Measurements from ENCODE around the gene PNPLA7. TPM values are rescaled to one million over a fixed set of nuclear protein-coding genes. Genes with fewer than 3 reads are reported as not detected.
A peak's percentile ranks its signal among the peaks of the same experiment; 100 is the strongest.

PNPLA7 gene
- total RNA-seq, 1 donor from 2014 or later, result 0.06 TPM

GRCh38 chr9:137581361-137582285 lies 31.4 kb upstream of the PNPLA7 start:
- DNase-seq (ENCODE audit: low read depth), result no peak
- TF ChIP-seq, protein P1, sequence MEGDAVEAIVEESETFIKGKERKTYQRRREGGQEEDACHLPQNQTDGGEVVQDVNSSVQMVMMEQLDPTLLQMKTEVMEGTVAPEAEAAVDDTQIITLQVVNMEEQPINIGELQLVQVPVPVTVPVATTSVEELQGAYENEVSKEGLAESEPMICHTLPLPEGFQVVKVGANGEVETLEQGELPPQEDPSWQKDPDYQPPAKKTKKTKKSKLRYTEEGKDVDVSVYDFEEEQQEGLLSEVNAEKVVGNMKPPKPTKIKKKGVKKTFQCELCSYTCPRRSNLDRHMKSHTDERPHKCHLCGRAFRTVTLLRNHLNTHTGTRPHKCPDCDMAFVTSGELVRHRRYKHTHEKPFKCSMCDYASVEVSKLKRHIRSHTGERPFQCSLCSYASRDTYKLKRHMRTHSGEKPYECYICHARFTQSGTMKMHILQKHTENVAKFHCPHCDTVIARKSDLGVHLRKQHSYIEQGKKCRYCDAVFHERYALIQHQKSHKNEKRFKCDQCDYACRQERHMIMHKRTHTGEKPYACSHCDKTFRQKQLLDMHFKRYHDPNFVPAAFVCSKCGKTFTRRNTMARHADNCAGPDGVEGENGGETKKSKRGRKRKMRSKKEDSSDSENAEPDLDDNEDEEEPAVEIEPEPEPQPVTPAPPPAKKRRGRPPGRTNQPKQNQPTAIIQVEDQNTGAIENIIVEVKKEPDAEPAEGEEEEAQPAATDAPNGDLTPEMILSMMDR (conservative IDR thresholded peaks at IDR 0.05; ENCODE audit: low read depth, low read length), result no peak
- no peak overlapping the region for H3K4me3 ChIP-seq (ENCODE audit: low read depth, low read length)

- TF ChIP-seq, protein P1 (conservative IDR thresholded peaks at IDR 0.05; ENCODE audit: low read depth, low read length), result no peak
- no peak overlapping the region for H3K4me3 ChIP-seq (ENCODE audit: low read depth, low read length)
- no peak for DNase-seq (ENCODE audit: low read depth)
Measured at GRCh38 chr9:137580954-137581322, 30.7 kb upstream of the PNPLA7 start.

DNA sequence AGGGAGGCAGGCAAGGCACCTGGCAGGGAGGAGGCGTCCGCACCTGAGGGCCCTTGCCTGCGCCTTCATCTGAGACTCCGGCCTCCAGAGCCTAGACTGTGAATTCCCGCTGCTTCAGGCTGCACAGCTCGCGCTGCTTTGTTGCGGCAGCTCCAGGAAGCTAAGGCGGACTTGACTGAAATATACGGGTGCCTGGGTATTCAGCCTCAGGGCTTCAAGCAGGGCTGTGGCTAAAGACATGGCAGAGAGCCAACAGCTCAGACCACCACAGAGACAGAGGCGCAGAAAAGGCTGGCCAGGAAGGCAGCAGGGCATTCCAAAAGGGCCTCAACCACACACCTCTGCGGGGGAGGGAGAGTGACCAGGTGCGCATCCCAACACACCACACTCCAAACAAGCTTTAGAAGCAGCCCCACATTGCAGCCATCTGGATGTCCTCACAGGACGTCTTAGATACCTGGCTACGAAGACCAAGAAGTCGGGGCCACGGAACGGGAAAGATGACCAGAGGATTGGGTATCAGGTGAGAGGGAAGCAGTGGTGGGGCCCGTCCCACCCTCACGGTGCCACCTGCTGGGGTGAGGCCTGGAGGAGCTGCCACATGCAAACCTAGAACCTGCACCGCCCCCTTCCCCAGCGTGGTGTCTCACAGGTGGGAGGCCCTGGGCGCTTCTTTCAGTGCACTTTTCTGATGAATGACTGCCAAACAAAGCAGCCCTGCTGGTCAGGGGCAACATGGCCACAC lies 30.2 kb upstream of the PNPLA7 start:
- TF ChIP-seq, protein P1 (conservative IDR thresholded peaks at IDR 0.05; ENCODE audit: low read depth, low read length), result no peak
- H3K4me3 ChIP-seq (ENCODE audit: low read depth, low read length), result no peak overlapping the region
- no peak for DNase-seq (ENCODE audit: low read depth)

GRCh38 chr9:137579259-137579604 lies 29.0 kb upstream of the PNPLA7 start:
- DNase-seq (ENCODE audit: low read depth), result no peak
- H3K4me3 ChIP-seq (ENCODE audit: low read depth, low read length), result peak overlapping the region; percentile 87
- TF ChIP-seq, protein P1 (conservative IDR thresholded peaks at IDR 0.05; ENCODE audit: low read depth, low read length), result no peak

DNA sequence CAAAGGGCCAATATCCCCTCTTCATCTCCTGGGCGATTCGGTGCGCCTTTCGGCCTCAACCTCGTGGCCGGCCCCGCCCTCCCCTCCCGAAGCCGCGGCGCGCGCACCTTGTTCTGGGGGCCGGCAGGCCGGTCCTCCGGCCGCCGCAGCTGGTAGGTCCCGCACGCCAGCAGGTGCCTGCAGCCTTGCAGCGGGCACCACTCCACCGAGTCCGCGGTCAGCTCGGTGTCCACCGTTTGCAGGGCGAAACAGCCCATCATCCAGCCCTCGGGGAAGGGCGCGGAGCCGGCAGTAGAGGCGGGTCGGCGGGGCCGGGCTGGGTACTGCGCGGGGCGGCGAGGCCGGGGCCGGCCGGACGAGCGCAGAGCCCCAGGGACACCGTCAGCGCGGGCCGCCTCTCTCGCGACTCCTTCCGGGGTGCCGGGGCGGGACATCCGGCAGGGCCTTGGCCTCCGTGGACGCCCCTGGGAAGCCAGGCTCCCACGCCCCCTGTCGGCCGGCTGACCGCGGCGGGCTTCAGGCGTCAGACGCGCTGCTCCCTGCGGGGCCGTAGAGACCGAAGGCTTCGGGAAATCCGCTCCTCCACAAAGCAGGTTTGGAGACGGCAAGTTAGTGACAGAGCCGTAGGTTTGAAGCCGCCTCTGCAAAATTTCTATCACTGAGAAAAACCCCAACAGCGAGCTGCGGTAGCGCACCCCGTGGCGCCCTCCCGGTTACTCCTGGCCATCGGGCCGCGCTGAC lies 28.5 kb upstream of the PNPLA7 start, which contains the start of gene DPH7:
Gene DPH7 (minus strand): TSS at position 408 of the 741 bp plus-strand sequence. CDS start 148 bp downstream, at position 260.
- TF ChIP-seq, protein P1 (conservative IDR thresholded peaks at IDR 0.05; ENCODE audit: low read depth, low read length), result peak; percentile 87
- H3K4me3 ChIP-seq (ENCODE audit: low read depth, low read length), result peak within 1 kb of the TSS; percentile 87
- DNase-seq (ENCODE audit: low read depth), result no peak

- TF ChIP-seq, protein P1 (conservative IDR thresholded peaks at IDR 0.05; ENCODE audit: low read depth, low read length), result no peak
- DNase-seq (ENCODE audit: low read depth), result no peak
- no peak overlapping the region for H3K4me3 ChIP-seq (ENCODE audit: low read depth, low read length)
Measured at GRCh38 chr9:137575716-137576411, 25.7 kb upstream of the PNPLA7 start.

Measured in epithelial cell of proximal tubule (primary cell).